H1 (cell line): ENCODE measurements around the gene ZBTB40. TPM values are rescaled to one million over a fixed set of nuclear protein-coding genes. Genes with fewer than 3 reads are reported as not detected.

Experiments used
- CTCF ChIA-PET: fragments of 300-600 bp; sonication (Branson Sonifier 250); formaldehyde crosslinking; loops from one replicate; lab custom pipeline; 2021; ENCODE audit not compliant: partially characterized antibody; lab: Charles Lee
- POLR2A ChIA-PET: fragments of 300-600 bp; sonication (Branson Sonifier 250); formaldehyde crosslinking; loops from one replicate; lab custom pipeline; 2021; ENCODE audit warnings: inconsistent platforms; ENCODE audit not compliant: partially characterized antibody; lab: Charles Lee
- DNase-seq, 2 experiments: peaks; one replicate each; pipeline versions ENCODE4 v3.0.0 to v3.0.0-alpha.2; 2010 to 2022; ENCODE audit warnings: low spot score in 2 of 2, low read depth in 1 of 2, mixed read lengths in 1 of 2
- FAIRE-seq: peaks from 2 replicates; lab custom pipeline; 2011; peaks lifted over from hg19 to GRCh38; lab: Jason Lieb, UNC
- H2AFZ ChIP-seq: 2 replicates; pipeline ENCODE4 v1.8.1; 2012; ENCODE audit warnings: low read length, inconsistent platforms
- H2AK5ac ChIP-seq: 2 replicates; pipeline ENCODE4 v1.6.1; 2013; ENCODE audit warnings: low read depth, low read length
- H2BK120ac ChIP-seq: replicated peaks from 2 replicates; pipeline ENCODE3; 2013; ENCODE audit warnings: low read depth, low read length, inconsistent platforms
- H2BK12ac ChIP-seq: 2 replicates; pipeline ENCODE4 v1.6.1; 2013; ENCODE audit warnings: low read depth, low read length
- H2BK15ac ChIP-seq: 2 replicates; pipeline ENCODE4 v1.6.1; 2013; ENCODE audit warnings: low read length
- H2BK20ac ChIP-seq: 2 replicates; pipeline ENCODE4 v1.6.1; 2013; ENCODE audit warnings: low read length
- H2BK5ac ChIP-seq: 2 replicates; pipeline ENCODE4 v1.6.1; 2013; ENCODE audit warnings: low read depth, low read length
- H3K14ac ChIP-seq: 2 replicates; pipeline ENCODE4 v1.6.1; 2013; ENCODE audit warnings: inconsistent platforms; ENCODE audit not compliant: insufficient read length
- H3K18ac ChIP-seq: 2 replicates; pipeline ENCODE4 v1.6.1; 2013; ENCODE audit warnings: low read length; ENCODE audit errors: extremely low read depth
- H3K23ac ChIP-seq: 2 replicates; pipeline ENCODE4 v1.6.1; 2013; ENCODE audit warnings: inconsistent platforms; ENCODE audit not compliant: insufficient read length
- H3K23me2 ChIP-seq: 2 replicates; pipeline ENCODE4 v1.6.1; 2013; ENCODE audit warnings: low read depth, low read length
- H3K27ac ChIP-seq: 2 replicates; pipeline ENCODE4 v1.6.1; 2011; ENCODE audit warnings: low read depth, low read length, inconsistent platforms
- H3K27me3 ChIP-seq, 4 experiments: replicated peaks in 1 of 4; 1 replicate in 1 of 4; 2 replicates in 3 of 4; pipeline versions ENCODE4 v1.6.1 to v1.8.1; 2011 to 2013; ENCODE audit warnings: low read length in 3 of 4, mild to moderate bottlenecking in 3 of 4, inconsistent platforms in 2 of 4, mixed read lengths in 2 of 4, moderate library complexity in 1 of 4; ENCODE audit not compliant: control insufficient read depth in 3 of 4, insufficient read depth in 3 of 4; ENCODE audit errors: extremely low read depth in 1 of 4
- H3K36me3 ChIP-seq, 4 experiments: 2 replicates each; pipeline versions ENCODE4 v1.6.1 to v1.8.1; 2011 to 2013; ENCODE audit warnings: mild to moderate bottlenecking in 4 of 4, low read length in 3 of 4, moderate library complexity in 2 of 4, control low read depth in 1 of 4, inconsistent platforms in 1 of 4; ENCODE audit not compliant: insufficient read depth in 4 of 4, control insufficient read depth in 2 of 4
- H3K4ac ChIP-seq: replicated peaks from 2 replicates; pipeline ENCODE3; 2013; ENCODE audit warnings: low read length, low read depth, mixed read lengths, inconsistent platforms; ENCODE audit not compliant: insufficient read length
- H3K4me1 ChIP-seq, 4 experiments: replicated peaks in 1 of 4; 1 replicate in 1 of 4; 2 replicates in 3 of 4; pipeline versions ENCODE4 v1.6.1 to v1.8.1; 2011 to 2013; ENCODE audit warnings: low read length in 3 of 4, inconsistent platforms in 2 of 4, mixed read lengths in 1 of 4; ENCODE audit not compliant: insufficient read depth in 4 of 4, control insufficient read depth in 3 of 4
- H3K4me2 ChIP-seq, 2 experiments: 2 replicates each; pipeline versions ENCODE4 v1.6.1 to v1.8.1; 2011 to 2013; ENCODE audit warnings: low read depth in 2 of 2, low read length in 2 of 2, control low read depth in 1 of 2, inconsistent platforms in 1 of 2, mild to moderate bottlenecking in 1 of 2; ENCODE audit not compliant: insufficient read depth in 1 of 2
- H3K4me3 ChIP-seq, 4 experiments: fragments of 200-600, 300-600 bp in 1 of 4; sonication (generic), shearing (Covaris generic), sonication (Bioruptor Twin) in 1 of 4; 2 replicates each; pipeline versions ENCODE4 v1.5.1 to v1.8.1; 2011 to 2016; ENCODE audit warnings: low read length in 4 of 4, low read depth in 3 of 4, control low read depth in 2 of 4, inconsistent platforms in 2 of 4, mild to moderate bottlenecking in 2 of 4, mixed read lengths in 1 of 4, moderate library complexity in 1 of 4; ENCODE audit not compliant: insufficient read depth in 2 of 4; ENCODE audit errors: extremely low read depth in 1 of 4
- H3K56ac ChIP-seq: replicated peaks from 2 replicates; pipeline ENCODE3; 2013; ENCODE audit warnings: low read depth, mild to moderate bottlenecking, mixed read lengths, low read length, inconsistent platforms; ENCODE audit not compliant: insufficient read length
- H3K79me1 ChIP-seq: 2 replicates; pipeline ENCODE4 v1.6.1; 2013; ENCODE audit warnings: low read depth, low read length, control low read depth
- H3K79me2 ChIP-seq, 2 experiments: 2 replicates each; pipeline versions ENCODE4 v1.6.1 to v1.8.1; 2012 to 2013; ENCODE audit warnings: low read length in 2 of 2, mild to moderate bottlenecking in 2 of 2, inconsistent platforms in 1 of 2; ENCODE audit not compliant: insufficient read depth in 2 of 2, control insufficient read depth in 1 of 2
- H3K9ac ChIP-seq, 4 experiments: replicated peaks in 1 of 4; 1 replicate in 1 of 4; 2 replicates in 3 of 4; pipeline versions ENCODE4 v1.6.1 to v1.8.1; 2011 to 2013; ENCODE audit warnings: low read depth in 3 of 4, low read length in 3 of 4, control low read depth in 2 of 4, mild to moderate bottlenecking in 2 of 4, moderate library complexity in 2 of 4, inconsistent platforms in 1 of 4; ENCODE audit errors: extremely low read depth in 1 of 4
- H3K9me3 ChIP-seq, 2 experiments: 2 replicates each; pipeline versions ENCODE4 v1.6.1 to v1.8.1; 2012 to 2013; ENCODE audit warnings: mild to moderate bottlenecking in 2 of 2, moderate library complexity in 2 of 2, control low read depth in 1 of 2, inconsistent platforms in 1 of 2, low read depth in 1 of 2, low read length in 1 of 2, mixed read lengths in 1 of 2; ENCODE audit not compliant: insufficient read depth in 2 of 2
- H4K20me1 ChIP-seq, 2 experiments: replicated peaks in 1 of 2; 2 replicates each; pipeline versions ENCODE3 to v1.8.1; 2011 to 2013; ENCODE audit warnings: inconsistent platforms in 2 of 2, low read length in 2 of 2, mild to moderate bottlenecking in 1 of 2; ENCODE audit not compliant: insufficient read depth in 2 of 2, control insufficient read depth in 1 of 2
- H4K5ac ChIP-seq: 2 replicates; pipeline ENCODE4 v1.6.1; 2013; ENCODE audit warnings: low read length, low read depth, mixed read lengths, inconsistent platforms; ENCODE audit not compliant: insufficient read length
- H4K8ac ChIP-seq: 2 replicates; pipeline ENCODE4 v1.8.0; 2013; ENCODE audit warnings: mild to moderate bottlenecking, moderate library complexity, low read length, inconsistent platforms; ENCODE audit not compliant: insufficient read depth; ENCODE audit errors: extremely low read depth
- H4K91ac ChIP-seq: replicated peaks from 2 replicates; pipeline ENCODE3; 2013; ENCODE audit warnings: low read length, mixed read lengths, inconsistent platforms; ENCODE audit not compliant: insufficient read length
- WGBS, 2 experiments: shearing (Covaris generic) in 1 of 2; methylation state at CpG; one replicate each; pipeline versions ENCODE4 v1.1.6 to v1.1.7; 2013 to 2015; ENCODE audit warnings: low lambda C conversion rate in 2 of 2, mixed read lengths in 2 of 2, inconsistent platforms in 1 of 2, low coverage in 1 of 2, missing lambda C conversion rate in 1 of 2; ENCODE audit not compliant: insufficient replicate concordance in 2 of 2, insufficient coverage in 1 of 2, insufficient read length in 1 of 2; ENCODE audit errors: extremely low coverage in 1 of 2, missing lambda C conversion rate in 1 of 2; 5-methylcytosine and 5-hydroxymethylcytosine counted together
- polyA plus RNA-seq, 7 experiments: library from polyadenylated mRNA; depleted of rRNA in 3 of 7; stranded (reverse) in 5 of 7; unstranded in 2 of 7; fragments of >200 nt in 5 of 7; fragments of 200-250 nt in 2 of 7; gene quantifications; 1 replicate in 5 of 7; 2 replicates in 1 of 7; 4 replicates in 1 of 7; pipeline versions ENCODE4 v1.2.1 to v1.2.3, GENCODE V29; 2011 to 2013; ENCODE audit warnings: missing spikeins in 2 of 7, mixed read lengths in 2 of 7
- total RNA-seq: library from RNA; stranded (reverse); fragmentation: NEBNext Ultra II Directional; extraction: Animal tissue kit (Norgen Biotek cat#: 25700); gene quantifications from 2 replicates; pipeline ENCODE4 v1.2.1, GENCODE V29; 2021

Gene ZBTB40
- total and polyA plus RNA-seq, 2 of the 8 experiments (the other 6 are each of a cell fraction or from before 2014, with no cell fraction given), result 3.1 to 19.3 TPM

- H2BK120ac ChIP-seq, result no peak overlapping the region
- peaks cover 0 to 4% (median 2%) of the 10 kb centered on the region in 4 experiments; a peak in 3 of 7 replicates for H3K4me1 ChIP-seq
- H4K91ac ChIP-seq, result no peak overlapping the region
- no peak overlapping the region for H3K23ac ChIP-seq
- H2AFZ ChIP-seq, result no peak overlapping the region
- H4K8ac ChIP-seq, result no peak overlapping the region
- H3K23me2 ChIP-seq, result no peaks in the 10 kb centered on the region
- H2BK20ac ChIP-seq, result no peak overlapping the region
- no peak overlapping the region for H3K27ac ChIP-seq
- peaks cover 0 to 3% (median 0%) of the 10 kb centered on the region in 4 experiments; a peak in 2 of 7 replicates for H3K27me3 ChIP-seq
- no peak overlapping the region for H3K14ac ChIP-seq
- ChIA-PET POLR2A (no interaction called here), CTCF (interaction anchor here (0.6 to 1.9 kb wide), 5 partner anchors 12 to 1538 kb away, joined by 3 to 9 read pairs (median 4); no protein-coding TSS in a partner anchor)
- H3K9me3 ChIP-seq, result no peaks in the 10 kb centered on the region
- 87% methylated on average over 2 of the region's 2 CpGs; no CpG with 5 or more reads in 1 of the 2 experiments for WGBS, 2 experiments
- H2BK5ac ChIP-seq, result no peak overlapping the region
- H4K5ac ChIP-seq, result no peak overlapping the region
- H3K36me3 ChIP-seq, result peaks cover 2 to 14% (median 7%) of the 10 kb centered on the region in 4 experiments; a peak in 7 of 8 replicates
- FAIRE-seq (no peak), DNase-seq (no peak)
- no peak overlapping the region for H3K4me3 ChIP-seq
- no peak overlapping the region for H3K56ac ChIP-seq
- H3K9ac ChIP-seq, result no peak overlapping the region
- no peak overlapping the region for H2BK12ac ChIP-seq
- H3K79me1 ChIP-seq, result no peaks in the 10 kb centered on the region
- H3K79me2 ChIP-seq, result no peaks in the 10 kb centered on the region
- H2AK5ac ChIP-seq, result no peak overlapping the region
- H3K4ac ChIP-seq, result no peak overlapping the region
- H4K20me1 ChIP-seq, result peaks cover 0 to 12% of the 10 kb centered on the region in 2 experiments
- H3K18ac ChIP-seq, result no peak overlapping the region
- H3K4me2 ChIP-seq, result no peak overlapping the region
- no peak overlapping the region for H2BK15ac ChIP-seq
Observed at GRCh38 chr1:22503721-22504410, 52.2 kb downstream of the ZBTB40 start.
